Thyroid gland (tissue), 4 donors: Measurements from ENCODE around the gene GNG14. TPM values are rescaled to one million over a fixed set of nuclear protein-coding genes. Genes with fewer than 3 reads are reported as not detected.

Source experiments
- DNase-seq, 2 donors: peaks; one replicate each; pipeline ENCODE4 v3.0.0-alpha.2; 2019
- H3K27ac ChIP-seq, 3 donors: fragments of 200-600 bp; sonication (generic); 1 replicate in 2 of 3; 2 replicates in 1 of 3; pipeline ENCODE4 v1.5.1; 2016 to 2019; ENCODE audit warnings: mild to moderate bottlenecking in 1 of 3, moderate library complexity in 1 of 3
- H3K27me3 ChIP-seq: fragments of 200-600 bp; sonication (generic); one replicate; pipeline ENCODE4 v1.5.1; 2019
- H3K36me3 ChIP-seq, 2 donors: fragments of 200-600 bp; sonication (generic); one replicate each; pipeline ENCODE4 v1.5.1; 2016 to 2019
- H3K4me1 ChIP-seq, 2 donors: fragments of 200-600 bp; sonication (generic); one replicate each; pipeline ENCODE4 v1.5.1; 2017 to 2019
- H3K4me3 ChIP-seq, 3 donors: fragments of 200-600 bp; sonication (generic); replicated peaks in 1 of 3; 1 replicate in 2 of 3; 2 replicates in 1 of 3; pipeline ENCODE4 v1.5.1; 2016; ENCODE audit warnings: mild to moderate bottlenecking in 1 of 3
- H3K9me3 ChIP-seq: fragments of 200-600 bp; sonication (generic); one replicate; pipeline ENCODE4 v1.5.1; 2017
- CTCF ChIP-seq, 6 experiments: fragments of 200-600 bp in 3 of 6; fragments of 450-650 bp in 3 of 6; sonication (generic) in 3 of 6; IDR thresholded peaks; one replicate each; pipeline ENCODE4 v1.5.1; 2016 to 2019; ENCODE audit warnings: antibody characterized with exemption in 6 of 6, mild to moderate bottlenecking in 2 of 6, inconsistent platforms in 1 of 6, moderate library complexity in 1 of 6
- POLR2A ChIP-seq, 2 donors: fragments of 450-650 bp; IDR thresholded peaks; one replicate each; pipeline ENCODE4 v1.6.1; 2017; ENCODE audit warnings: antibody characterized with exemption in 2 of 2, mild to moderate bottlenecking in 2 of 2, moderate library complexity in 1 of 2
- WGBS, 2 donors: methylation state at CpG; one replicate each; pipeline ENCODE4 v1.1.5; 2017; 5-methylcytosine and 5-hydroxymethylcytosine counted together
- intact Hi-C: fragments of 100-400 bp; cut with DNase I; formaldehyde crosslinking; loops from one replicate; pipeline ENCODE4 v1.15.1; 2023
- total RNA-seq, 4 donors: library from RNA; depleted of rRNA; stranded (reverse); fragments of >200 nt; gene quantifications; one replicate each; pipeline ENCODE4 v1.2.3, GENCODE V29; 2016

Gene GNG14
- total RNA-seq, 4 donors from 2014 or later, result not detected

- Histone ChIP-seq H3K36me3 (peaks cover 6 to 12% of the 10 kb centered on the region in 2 donors), H3K27ac (no peak overlapping the region), H3K27me3 (no peaks in the 10 kb centered on the region), H3K4me3 (no peak overlapping the region), H3K4me1 (peaks cover 13 to 15% of the 10 kb centered on the region in 2 donors), H3K9me3 (no peaks in the 10 kb centered on the region)
- intact Hi-C loops, result no loop called here
- WGBS, 2 donors, result 91 to 98% methylated on average over 6 of the region's 6 CpGs
- DNase-seq, result no peak
- no peak for TF ChIP-seq CTCF (IDR thresholded peaks at IDR 0.05)
- TF ChIP-seq POLR2A (IDR thresholded peaks at IDR 0.05), result no peak
These were observed 35.6 kb upstream of the GNG14 start for GRCh38 chr19:12652219-12652618.

- Histone ChIP-seq H3K27me3 (no peaks in the 10 kb centered on the region), H3K4me1 (no peaks in the 10 kb centered on the region), H3K4me3 (no peak overlapping the region), H3K9me3 (no peaks in the 10 kb centered on the region), H3K36me3 (peaks cover 12 to 16% of the 10 kb centered on the region in 2 donors), H3K27ac (no peak overlapping the region)
- no peak for TF ChIP-seq POLR2A (IDR thresholded peaks at IDR 0.05)
- no peak for TF ChIP-seq CTCF (IDR thresholded peaks at IDR 0.05)
- DNase-seq, result no peak
- 94% methylated on average over 8 of the region's 8 CpGs for WGBS, 2 donors
- intact Hi-C loops, result no loop called here
These were observed 32.3 kb upstream of the GNG14 start for GRCh38 chr19:12655546-12655945.

GRCh38 chr19:12656899-12657571 lies 30.8 kb upstream of the GNG14 start:
- Histone ChIP-seq H3K27me3 (no peaks in the 10 kb centered on the region), H3K4me1 (no peaks in the 10 kb centered on the region), H3K9me3 (no peaks in the 10 kb centered on the region), H3K4me3 (no peak overlapping the region), H3K36me3 (peaks cover 19 to 25% of the 10 kb centered on the region in 2 donors), H3K27ac (no peak overlapping the region)
- intact Hi-C loops, result no loop called here
- DNase-seq, result no peak
- 66 to 70% methylated on average over 48 to 50 of the region's 50 CpGs for WGBS, 2 donors
- TF ChIP-seq POLR2A (IDR thresholded peaks at IDR 0.05), result no peak
- TF ChIP-seq CTCF (IDR thresholded peaks at IDR 0.05), result no peak

- Histone ChIP-seq H3K27me3 (no peaks in the 10 kb centered on the region), H3K4me3 (no peak overlapping the region), H3K36me3 (peaks cover 23 to 29% of the 10 kb centered on the region in 2 donors), H3K27ac (no peak overlapping the region), H3K4me1 (no peaks in the 10 kb centered on the region), H3K9me3 (no peaks in the 10 kb centered on the region)
- WGBS, 2 donors, result 85 to 93% methylated on average over 11 to 19 of the region's 22 CpGs
- intact Hi-C loops, result no loop called here
- TF ChIP-seq CTCF (IDR thresholded peaks at IDR 0.05), result no peak
- TF ChIP-seq POLR2A (IDR thresholded peaks at IDR 0.05), result no peak
- DNase-seq, result no peak
These were observed 29.8 kb upstream of the GNG14 start for GRCh38 chr19:12657966-12658365.

- no peak for DNase-seq
- Histone ChIP-seq H3K36me3 (peaks cover 21 to 23% of the 10 kb centered on the region in 2 donors), H3K4me3 (no peak overlapping the region), H3K4me1 (peaks cover 0 to 5% of the 10 kb centered on the region in 2 donors), H3K27ac (no peak overlapping the region), H3K9me3 (no peaks in the 10 kb centered on the region), H3K27me3 (no peaks in the 10 kb centered on the region)
- 94 to 97% methylated on average over 8 to 12 of the region's 12 CpGs for WGBS, 2 donors
- intact Hi-C loops, result no loop called here
- TF ChIP-seq CTCF (IDR thresholded peaks at IDR 0.05) (no peak), POLR2A (IDR thresholded peaks at IDR 0.05) (no peak)
These were observed 26.8 kb upstream of the GNG14 start for GRCh38 chr19:12660980-12661379.
